ENCODE results near the gene PLCH1.

GRCh38 chr3:155646669-155647068, 98.2 kb downstream of the PLCH1 start:
- TF ChIP-seq CTCF (conservative IDR thresholded peaks at IDR 0.05 in 1 of 2, IDR thresholded peaks at IDR 0.05 in 1 of 2; ENCODE audit: low read depth in 1 of 2, low read length in 2 of 2) (no peak), EZH2 (IDR thresholded peaks at IDR 0.05; ENCODE audit: low read length, missing control alignments) (no peak)
